HG02973 (cell line): Measurements from ENCODE around the gene ANO7.

Experiments used
- ATAC-seq: cut with Tn5 transposase; IDR thresholded peaks from one replicate; pipeline ENCODE4 v1.9.1; 2021; ENCODE audit warnings: moderate library complexity; ENCODE audit not compliant: unreplicated experiment

ANO7 gene

GRCh38 chr2:241241669-241242068 is 53.2 kb downstream of the ANO7 start:
- no peak for ATAC-seq

DNA sequence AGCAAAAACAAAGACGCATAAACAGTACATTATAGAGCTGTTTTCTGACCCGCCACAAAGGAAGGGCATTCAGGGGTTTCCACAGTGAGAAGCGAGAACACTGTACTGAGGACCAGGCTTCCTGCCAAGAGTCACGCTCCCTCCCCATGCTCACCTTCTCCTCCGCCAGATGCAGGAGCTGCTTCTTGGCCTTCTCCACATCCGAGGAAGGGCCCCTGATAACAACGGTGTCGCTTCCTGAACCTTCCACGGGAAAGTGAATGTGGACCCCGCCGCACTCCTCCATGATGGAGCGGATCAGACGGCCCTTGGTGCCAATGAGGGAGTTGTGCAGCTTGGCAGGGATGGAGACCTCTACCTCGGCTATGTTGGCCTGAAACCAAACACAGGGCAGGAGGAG is 53.8 kb downstream of the ANO7 start:
- no peak for ATAC-seq

- no peak for ATAC-seq
Observed at GRCh38 chr2:241244368-241244767, 55.9 kb downstream of the ANO7 start.

DNA sequence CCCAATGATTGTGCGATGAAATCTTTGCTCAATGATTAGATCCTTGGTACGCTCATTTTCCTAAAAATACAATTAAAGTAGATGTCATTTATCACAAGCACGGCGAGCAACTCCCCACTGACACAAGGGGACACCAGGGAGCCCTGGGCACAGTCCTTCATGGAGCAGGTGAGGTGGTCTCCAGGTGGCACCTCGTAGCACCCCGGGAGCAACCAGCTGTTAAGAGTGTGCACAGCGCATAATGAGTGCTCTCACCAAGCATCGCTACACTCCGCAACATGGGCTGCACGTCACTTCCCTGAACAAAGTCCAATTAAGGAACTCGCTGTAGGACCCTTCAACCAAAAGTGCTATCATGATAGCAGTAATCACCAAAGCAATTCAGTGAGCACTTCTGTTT is 59.8 kb downstream of the ANO7 start:
- no peak for ATAC-seq

DNA sequence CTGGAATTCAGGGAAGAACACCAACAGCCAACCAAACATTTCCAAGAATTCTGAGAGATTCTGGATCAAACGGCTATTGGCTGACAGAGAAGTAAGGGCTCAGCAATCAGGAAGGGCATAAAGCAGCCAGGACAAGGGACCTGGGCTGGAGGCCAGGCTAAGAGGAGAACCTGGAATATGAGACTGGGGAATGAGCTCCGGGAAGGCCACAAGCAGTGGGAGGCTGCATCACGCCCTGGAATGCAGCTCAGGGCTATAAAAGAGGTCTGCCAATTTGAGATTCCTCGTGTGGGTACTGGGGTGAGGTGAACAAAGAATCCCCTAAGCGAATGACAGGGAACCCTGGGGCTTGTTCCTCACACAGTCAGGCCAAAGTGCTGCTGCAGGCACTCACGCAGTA is 60.4 kb downstream of the ANO7 start:
- ATAC-seq: no peak

DNA sequence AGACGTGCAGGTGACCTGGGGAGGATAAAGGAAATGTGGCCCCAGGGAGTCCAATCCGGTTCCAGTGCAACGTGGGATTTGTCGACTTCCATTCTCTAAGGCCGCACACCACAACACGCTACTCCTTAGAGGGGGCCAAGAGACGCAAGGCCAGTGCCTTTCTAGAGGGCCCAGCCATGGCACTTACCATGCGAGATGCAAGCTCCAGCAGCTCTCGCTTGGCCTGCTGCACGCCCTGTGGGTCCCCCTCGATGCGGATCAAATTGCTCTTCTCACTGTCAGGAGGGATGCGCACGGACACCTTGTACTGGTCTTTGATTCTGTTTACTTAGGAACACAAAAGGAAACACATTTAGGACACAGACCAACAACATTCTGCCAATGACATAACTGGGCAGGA is 61.2 kb downstream of the ANO7 start:
- no peak for ATAC-seq

DNA sequence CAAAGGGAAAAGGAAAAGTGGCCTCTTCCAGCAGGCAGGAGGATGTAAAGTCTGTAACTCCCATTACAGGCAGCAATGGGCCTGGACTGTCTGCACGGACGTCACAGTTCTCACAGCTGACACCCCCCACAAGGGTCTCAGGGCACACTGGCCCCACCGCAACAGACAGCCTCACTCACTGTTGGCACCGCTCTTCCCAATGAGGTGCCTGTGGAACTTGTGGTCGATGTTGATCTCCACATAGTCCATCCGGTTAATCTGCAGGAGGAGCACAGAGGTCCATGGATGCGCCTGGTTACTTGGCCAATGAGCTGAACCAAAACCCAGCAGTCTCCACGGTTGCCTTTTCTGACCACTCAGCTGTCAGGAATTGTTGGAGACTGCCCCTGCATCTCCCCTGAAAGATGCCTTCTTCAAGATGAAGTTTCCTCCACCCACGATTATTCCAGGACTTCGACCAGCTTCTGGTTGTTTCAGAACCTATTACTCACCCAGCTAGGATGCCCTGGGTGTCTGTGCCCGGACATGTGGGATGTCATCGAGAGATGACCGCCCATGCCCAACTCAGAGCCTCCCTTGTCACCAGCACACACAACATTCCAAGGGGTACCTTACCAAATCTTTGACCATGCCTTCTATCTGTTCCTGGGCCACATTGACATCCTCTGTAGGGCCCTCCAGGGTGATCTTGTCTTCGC is 64.5 kb downstream of the ANO7 start:
- no peak for ATAC-seq

GRCh38 chr2:241254904-241255351 is 66.5 kb downstream of the ANO7 start:
- no peak for ATAC-seq

- ATAC-seq: no peak
Observed at GRCh38 chr2:241255542-241256167, 67.2 kb downstream of the ANO7 start.

- no peak for ATAC-seq
Observed at GRCh38 chr2:241256168-241256545, 67.7 kb downstream of the ANO7 start.

DNA sequence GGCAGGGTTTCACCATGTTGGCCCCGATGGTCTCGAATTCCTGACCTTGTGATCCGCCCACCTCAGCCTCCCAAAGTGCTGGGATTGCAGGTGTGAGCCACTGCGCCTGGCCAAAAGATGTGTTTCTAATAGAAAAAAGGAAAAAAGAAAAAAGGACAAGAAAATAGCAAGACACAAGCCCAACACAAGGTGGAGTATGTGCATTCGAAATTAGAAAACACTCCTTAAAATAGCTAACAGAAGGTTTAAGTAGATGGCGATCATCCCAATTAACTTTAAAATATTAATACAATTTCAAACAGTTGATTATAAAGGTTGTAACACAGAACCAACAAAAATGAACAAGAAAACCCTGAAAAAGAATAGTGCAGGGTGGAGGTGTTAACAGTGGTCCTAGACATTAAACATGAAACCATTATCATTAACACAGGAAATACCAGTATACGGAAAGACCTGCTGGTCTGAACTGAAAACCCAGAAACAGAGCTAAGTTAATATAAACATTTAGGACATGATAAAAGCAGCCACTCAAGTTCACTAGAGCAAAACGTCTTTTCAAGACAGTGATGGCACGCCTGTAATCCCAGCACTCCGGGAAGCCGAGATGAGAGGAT is 69.0 kb downstream of the ANO7 start:
- ATAC-seq: no peak

- no peak for ATAC-seq
Observed at GRCh38 chr2:241258505-241259280, 70.2 kb downstream of the ANO7 start.

DNA sequence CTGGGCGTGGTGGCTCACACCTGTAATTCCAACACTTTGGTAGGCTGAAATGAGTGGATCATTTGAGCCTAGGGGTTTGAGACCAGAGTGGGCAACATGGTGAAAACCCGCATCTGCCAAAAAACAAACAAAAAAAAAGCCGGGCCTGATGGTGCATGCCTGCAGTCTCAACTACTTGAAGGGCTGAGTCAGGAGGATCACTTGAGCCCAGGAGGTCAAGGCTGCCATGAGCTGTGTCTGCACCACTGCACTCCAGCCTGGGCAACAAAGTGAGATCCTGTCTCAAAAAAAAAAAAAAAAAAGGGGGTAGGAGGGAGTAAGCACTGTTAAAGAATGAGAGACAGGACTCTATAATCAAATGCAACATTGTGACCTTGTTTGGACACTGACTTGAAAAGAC is 72.4 kb downstream of the ANO7 start:
- no peak for ATAC-seq

GRCh38 chr2:241261628-241262027 is 73.2 kb downstream of the ANO7 start:
- ATAC-seq: no peak

GRCh38 chr2:241263061-241263460 is 74.6 kb downstream of the ANO7 start:
- ATAC-seq: no peak

DNA sequence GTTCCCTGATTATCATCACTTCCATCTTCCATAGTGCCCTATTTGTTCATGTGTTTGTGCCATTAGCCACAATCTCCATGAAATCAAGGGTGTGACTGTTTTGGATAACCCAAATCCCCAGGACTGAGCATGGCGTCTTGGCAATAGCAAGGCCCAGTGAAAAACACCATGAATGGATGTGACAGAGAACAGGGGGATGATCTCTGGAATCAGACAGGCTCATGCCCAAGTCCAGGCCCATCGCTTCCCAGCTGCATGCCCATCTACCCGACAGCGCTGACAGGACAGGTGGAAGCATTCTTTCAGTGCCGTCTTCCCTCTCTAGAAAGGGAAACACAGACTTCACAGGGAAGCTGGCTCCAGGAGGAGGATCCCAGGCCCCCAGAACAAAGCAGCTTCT is 77.0 kb downstream of the ANO7 start:
- ATAC-seq: no peak

- no peak for ATAC-seq
Observed at GRCh38 chr2:241267249-241268067, 79.0 kb downstream of the ANO7 start.

DNA sequence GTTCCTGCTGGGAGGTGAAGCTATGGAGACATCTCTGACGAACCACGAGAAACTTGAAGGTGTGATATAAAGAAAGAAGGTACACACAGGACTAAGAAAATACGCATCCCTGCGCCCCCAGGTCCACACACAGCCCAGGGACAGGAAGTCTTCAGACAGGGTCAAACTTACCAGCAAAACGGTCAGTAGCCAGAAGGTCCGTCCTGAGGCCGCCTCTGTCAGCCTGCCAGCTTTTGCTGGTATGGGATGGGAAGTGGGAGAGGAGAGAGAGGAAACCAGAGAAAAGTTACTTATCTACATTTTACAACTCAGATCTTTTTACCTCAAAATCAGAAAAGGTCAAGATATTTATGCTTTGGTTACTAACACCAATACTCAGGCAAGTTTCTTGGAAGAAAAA is 79.8 kb downstream of the ANO7 start:
- ATAC-seq: no peak

GRCh38 chr2:241268716-241269445 is 80.4 kb downstream of the ANO7 start:
- ATAC-seq: no peak
